ENCODE data around the gene COL25A1. TPM values are rescaled to one million over a fixed set of nuclear protein-coding genes. Genes with fewer than 3 reads are reported as not detected.

Gene COL25A1
- polyA plus RNA-seq, 1 experiment: not detected

DNA sequence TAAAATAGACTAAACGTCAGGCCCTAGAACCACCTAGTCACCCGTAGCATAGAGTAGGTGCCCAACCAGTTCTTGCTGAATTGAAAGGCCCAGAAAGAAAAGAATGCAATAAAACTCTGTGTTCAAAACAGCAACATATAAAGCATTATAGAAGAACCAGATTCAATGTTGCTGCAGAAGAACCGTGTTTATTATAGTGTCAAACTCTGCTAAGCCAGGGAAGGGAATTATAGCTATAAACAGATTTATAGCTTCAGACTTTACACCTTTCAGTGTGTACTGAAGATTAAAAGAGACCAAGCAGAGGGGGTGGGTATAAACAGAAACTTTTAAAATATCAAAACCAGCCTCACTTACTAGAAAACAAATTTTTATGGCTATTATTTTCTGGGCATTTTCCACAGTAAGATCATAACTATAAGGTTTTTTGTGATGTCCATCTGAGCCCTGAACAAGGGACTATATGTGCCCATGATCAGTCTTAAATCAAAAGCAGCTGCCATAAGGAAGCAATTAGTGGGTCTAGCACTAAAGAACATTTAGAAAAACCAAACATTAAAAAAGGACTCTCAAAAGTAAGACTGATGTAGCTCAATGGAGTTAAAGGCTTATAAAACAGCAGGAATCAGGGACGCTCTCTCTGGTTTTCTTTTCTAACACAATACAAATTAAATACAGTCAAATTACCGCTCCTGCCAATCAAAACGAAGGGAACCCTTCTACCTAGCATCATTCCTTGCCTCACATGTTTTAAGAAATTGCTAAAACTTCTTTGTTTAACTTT lies 319.9 kb downstream of the COL25A1 start:
- H3K27me3 ChIP-seq (ENCODE audit: control insufficient read depth, insufficient read depth, low read length): no peaks in the 10 kb centered on the region
- TF ChIP-seq, protein P1, sequence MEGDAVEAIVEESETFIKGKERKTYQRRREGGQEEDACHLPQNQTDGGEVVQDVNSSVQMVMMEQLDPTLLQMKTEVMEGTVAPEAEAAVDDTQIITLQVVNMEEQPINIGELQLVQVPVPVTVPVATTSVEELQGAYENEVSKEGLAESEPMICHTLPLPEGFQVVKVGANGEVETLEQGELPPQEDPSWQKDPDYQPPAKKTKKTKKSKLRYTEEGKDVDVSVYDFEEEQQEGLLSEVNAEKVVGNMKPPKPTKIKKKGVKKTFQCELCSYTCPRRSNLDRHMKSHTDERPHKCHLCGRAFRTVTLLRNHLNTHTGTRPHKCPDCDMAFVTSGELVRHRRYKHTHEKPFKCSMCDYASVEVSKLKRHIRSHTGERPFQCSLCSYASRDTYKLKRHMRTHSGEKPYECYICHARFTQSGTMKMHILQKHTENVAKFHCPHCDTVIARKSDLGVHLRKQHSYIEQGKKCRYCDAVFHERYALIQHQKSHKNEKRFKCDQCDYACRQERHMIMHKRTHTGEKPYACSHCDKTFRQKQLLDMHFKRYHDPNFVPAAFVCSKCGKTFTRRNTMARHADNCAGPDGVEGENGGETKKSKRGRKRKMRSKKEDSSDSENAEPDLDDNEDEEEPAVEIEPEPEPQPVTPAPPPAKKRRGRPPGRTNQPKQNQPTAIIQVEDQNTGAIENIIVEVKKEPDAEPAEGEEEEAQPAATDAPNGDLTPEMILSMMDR (IDR thresholded peaks at IDR 0.05; ENCODE audit: insufficient read depth, low read depth, low read length): no peak
- CTCF ChIA-PET: no interaction called here
- POLR2A ChIA-PET: interaction anchor here (0.6 kb wide), 1 partner anchor 187 kb away, joined by 3 read pairs; no protein-coding TSS in a partner anchor
- H3K36me3 ChIP-seq (ENCODE audit: control insufficient read depth, insufficient read depth, low read length): no peaks in the 10 kb centered on the region
- H3K4me3 ChIP-seq (ENCODE audit: low read depth, low read length): no peak overlapping the region
- no peak for DNase-seq (ENCODE audit: low read depth)

DNA sequence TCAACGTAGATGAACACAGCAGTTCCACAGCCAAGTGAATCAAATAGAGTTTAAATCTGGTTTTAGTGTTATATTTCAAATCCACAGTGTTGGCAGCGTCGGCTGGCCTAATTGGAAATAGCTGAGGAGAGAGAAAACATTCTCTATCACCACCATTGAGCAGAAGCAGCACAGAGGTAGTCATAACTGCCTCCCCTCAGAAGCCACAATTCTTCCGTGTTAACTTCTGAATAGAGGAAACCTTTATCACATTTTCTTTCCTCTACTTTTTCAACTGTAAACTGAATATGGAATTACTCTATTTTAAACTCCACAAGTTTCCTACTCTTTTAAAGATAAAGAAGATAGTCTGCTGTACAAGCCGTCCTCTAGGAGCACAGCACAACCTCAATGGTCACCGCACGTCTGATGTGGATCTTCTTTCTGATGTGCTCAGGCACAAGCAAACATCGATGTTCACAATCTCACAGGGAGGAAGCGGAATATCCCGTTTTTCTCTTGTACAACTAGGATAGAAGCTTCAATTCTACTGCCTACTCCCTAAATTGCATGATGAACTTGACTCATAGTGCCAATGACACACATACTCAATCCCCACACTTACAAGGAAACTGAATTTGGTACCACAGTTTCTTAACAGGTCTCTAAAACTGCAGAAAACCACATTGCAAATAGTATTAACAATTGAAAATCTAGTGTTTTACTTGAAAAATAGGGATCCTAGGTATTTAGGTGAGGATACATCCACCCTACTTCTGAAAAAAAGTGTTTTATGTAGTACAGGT lies 321.8 kb downstream of the COL25A1 start:
- ChIA-PET POLR2A (no interaction called here), CTCF (no interaction called here)
- TF ChIP-seq, protein P1 (IDR thresholded peaks at IDR 0.05; ENCODE audit: insufficient read depth, low read depth, low read length): no peak
- Histone ChIP-seq H3K36me3 (ENCODE audit: control insufficient read depth, insufficient read depth, low read length) (no peaks in the 10 kb centered on the region), H3K27me3 (ENCODE audit: control insufficient read depth, insufficient read depth, low read length) (no peaks in the 10 kb centered on the region), H3K4me3 (ENCODE audit: low read depth, low read length) (no peak overlapping the region)
- DNase-seq (ENCODE audit: low read depth): no peak

DNA sequence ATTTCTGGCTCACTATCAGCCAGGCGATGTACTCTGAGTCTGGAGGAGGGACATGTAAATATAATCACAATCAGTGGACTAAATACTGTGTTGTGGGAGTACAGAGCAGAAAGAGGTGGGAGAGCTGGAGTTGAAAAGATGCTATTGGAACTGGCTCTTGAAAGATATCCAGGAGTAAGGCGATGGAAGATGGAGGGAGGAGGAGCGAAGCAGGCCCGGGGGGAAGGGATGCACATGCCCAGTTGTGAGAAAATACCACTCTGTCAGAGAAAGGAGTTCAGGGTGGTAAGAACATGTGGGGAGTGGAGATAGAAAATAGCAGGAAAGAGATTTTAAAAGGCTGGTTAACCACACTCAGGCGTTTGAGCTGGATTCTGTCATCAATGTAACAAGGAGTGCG lies 322.7 kb downstream of the COL25A1 start:
- Histone ChIP-seq H3K4me3 (ENCODE audit: low read depth, low read length) (no peak overlapping the region), H3K27me3 (ENCODE audit: control insufficient read depth, insufficient read depth, low read length) (no peaks in the 10 kb centered on the region), H3K36me3 (ENCODE audit: control insufficient read depth, insufficient read depth, low read length) (no peaks in the 10 kb centered on the region)
- DNase-seq (ENCODE audit: low read depth): no peak
- ChIA-PET POLR2A (no interaction called here), CTCF (no interaction called here)
- TF ChIP-seq, protein P1 (IDR thresholded peaks at IDR 0.05; ENCODE audit: insufficient read depth, low read depth, low read length): no peak

DNA sequence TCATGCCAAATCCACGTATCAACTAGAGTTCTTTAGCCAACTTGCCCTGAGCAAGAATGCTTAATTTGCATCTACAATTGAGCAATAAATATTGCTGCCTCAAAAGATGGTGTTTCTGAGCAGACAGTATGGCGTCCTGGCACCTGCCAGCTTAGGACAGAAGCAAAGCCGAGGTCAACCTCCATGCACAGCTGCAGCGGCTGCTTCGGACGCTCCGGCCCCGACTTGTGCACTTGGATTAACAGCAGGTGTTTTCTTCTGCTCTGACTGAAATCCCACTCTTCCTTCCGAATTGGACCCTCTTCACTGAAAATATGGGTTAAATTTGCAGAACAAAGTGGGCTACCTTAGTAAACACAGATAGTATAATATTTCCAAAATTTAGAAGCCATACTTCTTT lies 324.4 kb downstream of the COL25A1 start:
- TF ChIP-seq, protein P1 (IDR thresholded peaks at IDR 0.05; ENCODE audit: insufficient read depth, low read depth, low read length): no peak
- no peak for DNase-seq (ENCODE audit: low read depth)
- H3K27me3 ChIP-seq (ENCODE audit: control insufficient read depth, insufficient read depth, low read length): no peaks in the 10 kb centered on the region
- POLR2A ChIA-PET: no interaction called here
- CTCF ChIA-PET: interaction anchor here (0.9 kb wide), 1 partner anchor 51 kb away, joined by 3 read pairs; no protein-coding TSS in a partner anchor
- no peaks in the 10 kb centered on the region for H3K36me3 ChIP-seq (ENCODE audit: control insufficient read depth, insufficient read depth, low read length)
- no peak overlapping the region for H3K4me3 ChIP-seq (ENCODE audit: low read depth, low read length)

DNA sequence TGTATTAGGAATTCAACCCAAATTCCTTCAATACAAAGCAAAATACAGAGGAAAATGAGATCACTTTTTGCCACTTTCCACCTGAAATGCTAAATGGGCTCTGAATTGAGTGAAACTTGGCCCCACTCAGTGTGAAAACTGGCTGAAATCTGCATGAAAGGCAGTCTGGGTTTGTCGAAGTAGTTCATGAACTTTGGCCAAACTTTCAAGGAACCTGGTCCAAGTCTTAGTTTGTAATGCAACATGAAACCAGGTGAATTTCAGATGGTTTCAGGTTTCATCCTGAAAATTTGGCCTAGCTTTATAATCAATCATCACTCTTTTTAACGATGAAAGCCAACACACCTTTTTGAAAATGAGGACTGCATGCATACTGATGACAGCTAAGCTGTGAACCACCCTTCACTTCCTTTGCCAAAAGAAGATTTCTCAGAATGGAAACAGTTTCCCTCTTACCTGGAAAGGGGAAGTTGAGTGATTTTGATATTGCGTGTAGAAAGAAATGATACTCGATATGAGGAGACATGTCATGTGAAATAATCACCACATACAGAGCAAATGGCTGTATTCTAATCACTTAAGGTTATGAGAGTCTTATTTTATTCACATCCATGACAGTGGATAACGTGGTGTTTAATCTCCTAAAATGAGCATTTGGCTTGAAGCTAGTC lies 329.7 kb downstream of the COL25A1 start:
- ChIA-PET CTCF (no interaction called here), POLR2A (no interaction called here)
- no peaks in the 10 kb centered on the region for H3K27me3 ChIP-seq (ENCODE audit: control insufficient read depth, insufficient read depth, low read length)
- no peak for DNase-seq (ENCODE audit: low read depth)
- H3K4me3 ChIP-seq (ENCODE audit: low read depth, low read length): no peak overlapping the region
- H3K36me3 ChIP-seq (ENCODE audit: control insufficient read depth, insufficient read depth, low read length): no peaks in the 10 kb centered on the region
- TF ChIP-seq, protein P1 (IDR thresholded peaks at IDR 0.05; ENCODE audit: insufficient read depth, low read depth, low read length): no peak

Data from BJ (cell line).